Cardiac fibroblast (primary cell): ENCODE results near the gene RHOBTB3.

ENCODE experiments used
- DNase-seq, 2 donors: peaks; one replicate each; pipeline versions ENCODE4 v3.0.0 to v3.0.0-alpha.2; 2010; ENCODE audit warnings: low read depth in 2 of 2
- H3K4me3 ChIP-seq, 2 donors: replicated peaks in 1 of 2; 1 replicate in 1 of 2; 2 replicates in 1 of 2; pipeline ENCODE4 v1.5.1; 2011; ENCODE audit warnings: low read depth in 2 of 2, low read length in 2 of 2, mild to moderate bottlenecking in 2 of 2, moderate library complexity in 1 of 2
- TF ChIP-seq, protein P1 (sequence below): IDR thresholded peaks from one replicate; pipeline ENCODE4 v1.5.1; 2011; ENCODE audit warnings: low read depth, mild to moderate bottlenecking, low read length, inconsistent platforms

The RHOBTB3 gene

DNA sequence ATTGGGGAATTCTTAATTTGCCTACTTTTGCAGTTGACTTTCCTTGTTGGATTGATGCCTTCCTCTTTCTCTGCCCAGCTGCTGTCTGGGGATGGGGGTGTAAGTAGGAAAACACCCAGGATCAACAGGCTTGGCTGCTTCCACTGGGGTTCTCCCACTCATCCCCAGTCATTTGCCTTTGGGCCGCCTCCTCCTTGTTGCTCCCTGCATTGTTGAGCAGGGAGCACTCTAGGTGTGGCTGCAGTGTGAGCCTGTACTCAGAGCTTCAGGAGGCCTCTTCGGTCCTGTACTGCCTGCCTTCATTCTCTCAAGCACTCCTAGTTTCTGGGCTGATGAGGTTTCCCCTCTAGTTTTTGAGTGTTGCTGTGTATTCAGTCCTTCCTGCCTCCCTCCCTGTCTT is 12.1 kb downstream of the RHOBTB3 start:
- TF ChIP-seq, protein P1, sequence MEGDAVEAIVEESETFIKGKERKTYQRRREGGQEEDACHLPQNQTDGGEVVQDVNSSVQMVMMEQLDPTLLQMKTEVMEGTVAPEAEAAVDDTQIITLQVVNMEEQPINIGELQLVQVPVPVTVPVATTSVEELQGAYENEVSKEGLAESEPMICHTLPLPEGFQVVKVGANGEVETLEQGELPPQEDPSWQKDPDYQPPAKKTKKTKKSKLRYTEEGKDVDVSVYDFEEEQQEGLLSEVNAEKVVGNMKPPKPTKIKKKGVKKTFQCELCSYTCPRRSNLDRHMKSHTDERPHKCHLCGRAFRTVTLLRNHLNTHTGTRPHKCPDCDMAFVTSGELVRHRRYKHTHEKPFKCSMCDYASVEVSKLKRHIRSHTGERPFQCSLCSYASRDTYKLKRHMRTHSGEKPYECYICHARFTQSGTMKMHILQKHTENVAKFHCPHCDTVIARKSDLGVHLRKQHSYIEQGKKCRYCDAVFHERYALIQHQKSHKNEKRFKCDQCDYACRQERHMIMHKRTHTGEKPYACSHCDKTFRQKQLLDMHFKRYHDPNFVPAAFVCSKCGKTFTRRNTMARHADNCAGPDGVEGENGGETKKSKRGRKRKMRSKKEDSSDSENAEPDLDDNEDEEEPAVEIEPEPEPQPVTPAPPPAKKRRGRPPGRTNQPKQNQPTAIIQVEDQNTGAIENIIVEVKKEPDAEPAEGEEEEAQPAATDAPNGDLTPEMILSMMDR: no peak
- no peak for DNase-seq
- H3K4me3 ChIP-seq: no peak overlapping the region

DNA sequence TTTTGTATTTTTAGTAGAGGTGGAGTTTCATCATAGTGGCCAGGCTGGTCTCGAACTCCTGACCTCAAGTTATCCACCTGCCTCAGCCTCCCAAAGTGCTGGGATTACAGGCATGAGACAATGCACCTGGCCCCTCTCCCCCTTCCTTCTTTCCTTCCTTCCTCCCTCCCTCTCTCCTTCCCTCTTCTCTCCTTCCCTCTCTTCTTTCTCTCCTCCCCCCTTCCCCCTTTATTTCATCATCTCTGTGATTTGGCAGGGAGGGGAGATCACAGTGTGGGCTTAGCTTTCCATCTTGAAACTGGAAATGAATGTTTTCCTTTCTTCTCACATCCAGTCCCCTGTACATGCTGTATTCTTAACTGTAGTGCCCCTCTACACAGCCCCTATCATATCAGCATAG is 12.7 kb downstream of the RHOBTB3 start:
- TF ChIP-seq, protein P1: no peak
- no peak overlapping the region for H3K4me3 ChIP-seq
- no peak for DNase-seq

- no peak for DNase-seq
- TF ChIP-seq, protein P1: no peak
- H3K4me3 ChIP-seq: no peak overlapping the region
Measured at GRCh38 chr5:95746194-95746593, 15.1 kb downstream of the RHOBTB3 start.

GRCh38 chr5:95746722-95747679 is 15.9 kb downstream of the RHOBTB3 start:
- no peak overlapping the region for H3K4me3 ChIP-seq
- DNase-seq: no peak
- TF ChIP-seq, protein P1: no peak

DNA sequence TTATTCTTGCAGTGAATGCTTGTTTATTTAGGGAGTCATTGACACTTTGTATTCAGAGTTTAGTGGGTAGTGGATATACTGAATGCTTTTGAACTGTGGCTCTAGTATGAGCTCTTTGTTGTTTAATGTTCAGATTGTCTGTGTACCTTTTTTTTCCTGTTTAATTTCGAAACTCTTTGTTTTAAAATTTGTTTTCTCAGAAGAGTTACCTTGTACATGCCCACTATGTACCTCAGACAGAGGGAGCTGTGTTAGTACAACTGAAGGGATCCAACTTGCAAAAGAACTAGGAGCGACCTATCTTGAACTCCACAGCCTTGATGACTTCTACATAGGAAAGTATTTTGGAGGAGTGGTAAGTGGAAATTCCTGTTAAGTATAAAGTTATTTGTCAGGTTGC is 17.0 kb downstream of the RHOBTB3 start:
- no peak for DNase-seq
- no peak overlapping the region for H3K4me3 ChIP-seq
- TF ChIP-seq, protein P1: no peak

- TF ChIP-seq, protein P1: no peak
- DNase-seq: no peak
- H3K4me3 ChIP-seq: no peak overlapping the region
Measured at GRCh38 chr5:95754545-95754944, 23.4 kb downstream of the RHOBTB3 start.
